ENCODE data around the gene C17orf67. TPM values are rescaled to one million over a fixed set of nuclear protein-coding genes. Genes with fewer than 3 reads are reported as not detected.
A peak's percentile ranks its signal among the peaks of the same experiment; 100 is the strongest.

The C17orf67 gene
- total RNA-seq, 6 experiments from 2014 or later: 0.31 to 1.1 (median 0.78) TPM

GRCh38 chr17:56834380-56835263, 902 bp upstream of the C17orf67 start:
- Histone ChIP-seq H3K4me1 (peaks cover 0 to 12% (median 6%) of the 10 kb centered on the region in 4 donors), H3K27ac (peak overlapping the region; percentile 44 to 84 (median 80)), H3K27me3 (no peaks in the 10 kb centered on the region), H3K36me3 (no peaks in the 10 kb centered on the region), H3K4me3 (peak overlapping the region; percentile 64 to 77 (median 69)), H3K9me3 (no peaks in the 10 kb centered on the region)
- peak; percentile 10 to 45 (median 28) for ATAC-seq
- TF ChIP-seq POLR2A (IDR thresholded peaks at IDR 0.05) (no peak), CTCF (IDR thresholded peaks at IDR 0.05) (peak in 2 of 4 donors; percentile 14 to 31)
- WGBS (ENCODE audit: insufficient coverage, low coverage, low lambda C conversion rate, missing lambda C conversion rate): no CpG with 5 or more reads among the region's 81 CpGs
- intact Hi-C loops (cut with DNase I): no loop called here
- DNase-seq: peak; percentile 61 to 82 (median 74)

- Histone ChIP-seq H3K4me3 (peak overlapping the region; percentile 64 to 77 (median 69)), H3K36me3 (no peaks in the 10 kb centered on the region), H3K27ac (peak overlapping the region; percentile 84 to 94 (median 88)), H3K4me1 (peaks cover 0 to 12% (median 6%) of the 10 kb centered on the region in 4 donors), H3K27me3 (no peaks in the 10 kb centered on the region), H3K9me3 (no peaks in the 10 kb centered on the region)
- ATAC-seq (peak; percentile 26 to 49 (median 42)), DNase-seq (peak; percentile 68 to 74 (median 69))
- TF ChIP-seq CTCF (IDR thresholded peaks at IDR 0.05) (peak in 1 of 4 donors; percentile 2), POLR2A (IDR thresholded peaks at IDR 0.05) (peak; percentile 32)
- intact Hi-C loops (cut with DNase I): no loop called here
- WGBS (ENCODE audit: insufficient coverage, low coverage, low lambda C conversion rate, missing lambda C conversion rate): 0% methylated on average over 17 of the region's 95 CpGs
Observed at GRCh38 chr17:56833057-56833808, 487 bp downstream of the C17orf67 start.

GRCh38 chr17:56832446-56832845, 1.3 kb downstream of the C17orf67 start:
- WGBS (ENCODE audit: insufficient coverage, low coverage, low lambda C conversion rate, missing lambda C conversion rate): 35% methylated on average over 4 of the region's 4 CpGs
- Histone ChIP-seq H3K9me3 (no peaks in the 10 kb centered on the region), H3K36me3 (no peaks in the 10 kb centered on the region), H3K4me1 (peaks cover 0 to 16% (median 7%) of the 10 kb centered on the region in 4 donors), H3K27me3 (no peaks in the 10 kb centered on the region), H3K4me3 (peak overlapping the region in 2 of 3 donors; percentile 64 to 69), H3K27ac (no peak overlapping the region)
- DNase-seq: no peak
- intact Hi-C loops (cut with DNase I): no loop called here
- TF ChIP-seq POLR2A (IDR thresholded peaks at IDR 0.05) (no peak), CTCF (IDR thresholded peaks at IDR 0.05) (no peak)
- no peak for ATAC-seq

GRCh38 chr17:56831369-56832095, 2.2 kb downstream of the C17orf67 start:
- intact Hi-C loops (cut with DNase I): no loop called here
- WGBS (ENCODE audit: insufficient coverage, low coverage, low lambda C conversion rate, missing lambda C conversion rate): 96% methylated on average over 14 of the region's 16 CpGs
- Histone ChIP-seq H3K9me3 (no peaks in the 10 kb centered on the region), H3K36me3 (no peaks in the 10 kb centered on the region), H3K27ac (no peak overlapping the region), H3K4me3 (no peak overlapping the region), H3K27me3 (no peaks in the 10 kb centered on the region), H3K4me1 (peaks cover 0 to 25% (median 12%) of the 10 kb centered on the region in 4 donors)
- DNase-seq (no peak), ATAC-seq (no peak)
- no peak for TF ChIP-seq POLR2A (IDR thresholded peaks at IDR 0.05)
- no peak for TF ChIP-seq CTCF (IDR thresholded peaks at IDR 0.05)
